Measurements from ENCODE around the gene PLG.
"Not testable (repeated sequence)": the region's sequence is repeated elsewhere in the genome, so short reads cannot be mapped to it uniquely, and the experiment has no call there.

- not testable (repeated sequence) for TF ChIP-seq E2F6 (IDR thresholded peaks at IDR 0.05; ENCODE audit: borderline replicate concordance, low read depth); CHD4 (IDR thresholded peaks at IDR 0.05; ENCODE audit: borderline replicate concordance); ZFP36 (IDR thresholded peaks at IDR 0.05; ENCODE audit: borderline replicate concordance, partially characterized antibody); BHLHE40 (IDR thresholded peaks at IDR 0.05; ENCODE audit: low read depth, low read length)
These were observed 37.8 kb upstream of the PLG start, which contains the start of gene LPA for GRCh38 chr6:160664198-160664597.

Data from A549 (cell line).